ENCODE data around the gene TTC34.

The TTC34 gene

DNA sequence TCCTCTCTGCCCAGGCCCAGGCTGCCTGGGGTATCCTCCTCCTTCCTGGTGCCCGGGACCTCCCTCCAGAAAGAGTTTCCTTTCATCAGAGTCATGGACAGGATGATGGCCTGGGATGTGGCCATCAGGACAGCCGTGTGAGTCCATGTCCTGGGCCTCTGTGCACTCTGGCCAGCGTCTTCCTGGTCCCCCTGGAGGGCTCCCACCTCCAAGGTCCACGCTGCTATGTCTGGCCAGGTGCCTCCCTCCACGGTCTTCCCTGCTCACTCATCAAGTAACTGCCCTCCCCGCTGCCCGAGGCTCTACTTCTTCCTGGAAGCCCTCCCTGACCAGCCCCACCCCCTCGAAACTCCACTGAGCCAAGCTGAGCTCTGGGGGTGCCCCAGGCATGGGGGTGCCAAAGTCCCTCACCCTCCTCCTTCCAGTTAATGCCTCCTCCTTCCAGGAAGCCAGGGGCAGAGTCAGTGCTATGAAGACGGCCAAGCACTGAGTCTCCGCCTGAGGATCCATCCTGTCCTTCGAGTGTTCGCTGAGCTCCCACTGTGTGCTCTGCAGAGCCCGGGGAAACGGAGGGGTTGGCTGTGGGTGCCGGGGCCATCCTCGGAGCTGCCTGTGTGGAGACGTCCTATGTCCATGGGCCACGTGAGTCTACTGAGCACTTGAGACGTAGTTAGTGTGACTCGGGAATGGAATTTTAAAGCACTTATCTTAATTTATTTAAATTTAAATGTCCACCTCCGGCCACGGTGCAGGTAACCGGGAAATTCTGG is 28.5 kb upstream of the TTC34 start:
- H3K36me3 ChIP-seq (ENCODE audit: control insufficient read depth, insufficient read depth, low read length): no peaks in the 10 kb centered on the region
- H3K27me3 ChIP-seq (ENCODE audit: control insufficient read depth, insufficient read depth, low read length, poor library complexity, severe bottlenecking): no peaks in the 10 kb centered on the region
- no peak overlapping the region for H3K4me3 ChIP-seq (ENCODE audit: insufficient read depth, low read depth, low read length)
- no peak overlapping the region for H3K27ac ChIP-seq (ENCODE audit: insufficient read depth, low read depth, low read length, poor library complexity, severe bottlenecking)
- WGBS, 2 experiments: 83 to 86% methylated on average over 23 of the region's 23 CpGs
- H3K4me1 ChIP-seq (ENCODE audit: control insufficient read depth, insufficient read depth, low read length): no peaks in the 10 kb centered on the region
- H3K9me3 ChIP-seq (ENCODE audit: control insufficient read depth, low read length): no peaks in the 10 kb centered on the region

DNA sequence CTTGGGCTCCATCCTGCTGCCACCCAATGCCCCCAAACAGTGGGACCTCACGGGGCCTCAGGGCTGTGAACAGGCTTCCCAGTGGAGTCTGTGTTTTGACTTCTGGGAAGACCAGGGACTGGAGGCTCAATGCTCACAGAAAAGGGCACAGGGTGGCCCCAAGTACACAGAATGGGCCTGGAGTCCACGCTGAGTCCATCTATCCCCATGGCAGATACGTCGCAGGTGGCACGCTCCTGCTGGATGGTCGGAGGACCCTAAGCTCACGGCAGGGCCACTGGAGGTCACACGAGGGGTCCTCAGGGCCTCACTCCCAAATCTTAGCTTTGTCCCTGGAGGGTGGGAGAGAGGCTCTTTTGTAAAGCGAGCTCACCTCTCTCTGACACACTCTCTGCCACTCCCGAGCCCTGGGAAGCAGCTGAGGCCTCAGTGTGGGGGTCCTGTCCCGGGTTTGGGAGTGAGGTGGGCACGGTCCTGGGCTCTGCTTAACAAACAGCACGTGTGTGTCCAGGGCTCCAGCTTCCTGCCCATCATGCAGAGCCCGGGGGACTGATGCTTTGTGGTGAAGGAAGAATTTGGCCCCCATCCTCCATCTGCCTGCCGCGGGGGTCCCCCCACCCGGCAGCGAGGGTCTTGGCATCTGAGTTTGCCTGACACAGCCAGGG is 27.2 kb upstream of the TTC34 start:
- 75 to 78% methylated on average over 18 of the region's 18 CpGs for WGBS, 2 experiments
- Histone ChIP-seq H3K9me3 (ENCODE audit: control insufficient read depth, low read length) (peaks cover 2% of the 10 kb centered on the region), H3K27ac (ENCODE audit: insufficient read depth, low read depth, low read length, poor library complexity, severe bottlenecking) (no peak overlapping the region)

DNA sequence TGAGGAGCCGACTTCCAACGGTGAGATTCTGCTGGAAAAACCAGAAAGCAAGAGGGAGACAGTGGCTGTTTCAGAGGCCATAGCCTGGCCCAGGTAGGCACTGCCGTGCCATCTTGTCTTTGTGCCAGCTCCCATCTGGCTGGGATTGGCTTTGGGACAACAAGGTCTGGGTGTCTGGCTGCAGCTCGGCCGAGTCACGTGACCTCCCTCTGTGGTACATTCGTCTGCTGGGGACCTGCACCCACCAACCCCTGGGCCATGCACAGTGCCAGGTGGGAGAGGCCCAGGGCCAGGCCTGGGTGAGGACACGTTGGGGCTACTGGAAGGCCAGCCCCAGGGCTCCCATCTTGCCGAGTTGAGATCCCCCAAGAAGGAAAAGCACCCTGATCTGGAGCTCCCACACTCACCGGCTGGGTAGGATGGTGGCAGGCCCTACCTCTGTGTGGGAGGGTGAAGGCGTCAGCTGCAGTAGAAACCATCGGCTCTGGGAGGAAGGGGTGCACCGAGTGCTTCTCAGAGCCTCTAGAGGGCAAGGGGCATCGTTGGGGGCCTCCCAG is 25.3 kb upstream of the TTC34 start:
- Histone ChIP-seq H3K27me3 (ENCODE audit: control insufficient read depth, insufficient read depth, low read length, poor library complexity, severe bottlenecking) (no peaks in the 10 kb centered on the region), H3K4me3 (ENCODE audit: insufficient read depth, low read depth, low read length) (no peak overlapping the region), H3K9me3 (ENCODE audit: control insufficient read depth, low read length) (peaks cover 4% of the 10 kb centered on the region), H3K36me3 (ENCODE audit: control insufficient read depth, insufficient read depth, low read length) (no peaks in the 10 kb centered on the region), H3K4me1 (ENCODE audit: control insufficient read depth, insufficient read depth, low read length) (no peaks in the 10 kb centered on the region), H3K27ac (ENCODE audit: insufficient read depth, low read depth, low read length, poor library complexity, severe bottlenecking) (no peak overlapping the region)
- WGBS, 2 experiments: 71 to 73% methylated on average over 14 of the region's 14 CpGs

More for the DNA sequence above, 27.2 kb upstream of the TTC34 start:
- Histone ChIP-seq H3K27me3 (ENCODE audit: control insufficient read depth, insufficient read depth, low read length, poor library complexity, severe bottlenecking) (no peaks in the 10 kb centered on the region), H3K4me3 (ENCODE audit: insufficient read depth, low read depth, low read length) (no peak overlapping the region), H3K36me3 (ENCODE audit: control insufficient read depth, insufficient read depth, low read length) (no peaks in the 10 kb centered on the region), H3K4me1 (ENCODE audit: control insufficient read depth, insufficient read depth, low read length) (no peaks in the 10 kb centered on the region)

DNA sequence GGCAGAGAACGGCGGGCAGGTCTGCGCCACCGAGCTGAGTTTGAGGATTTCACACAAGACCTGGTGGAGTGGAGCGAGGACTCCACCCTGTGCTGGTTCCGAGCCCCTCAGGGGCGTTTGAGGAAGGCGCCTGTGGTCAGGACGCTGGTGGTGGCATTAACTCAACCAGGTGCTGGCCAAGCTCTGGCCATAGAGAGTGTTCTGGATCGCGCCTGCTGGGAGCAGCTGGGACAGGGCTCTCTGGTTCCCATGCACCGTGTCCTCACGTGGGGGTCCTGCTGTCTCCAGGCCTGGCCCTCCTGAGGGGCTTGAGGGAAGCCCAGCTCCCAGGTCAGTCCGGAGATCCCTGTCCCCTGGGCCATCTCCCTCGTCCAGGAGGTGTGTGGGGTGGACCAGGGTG is 24.8 kb upstream of the TTC34 start:
- no peaks in the 10 kb centered on the region for H3K36me3 ChIP-seq (ENCODE audit: control insufficient read depth, insufficient read depth, low read length)
- 81 to 85% methylated on average over 15 of the region's 15 CpGs for WGBS, 2 experiments

GRCh38 chr1:2825487-2826189 is 24.1 kb upstream of the TTC34 start:
- Histone ChIP-seq H3K9me3 (ENCODE audit: control insufficient read depth, low read length) (peaks cover 4% of the 10 kb centered on the region), H3K27ac (ENCODE audit: insufficient read depth, low read depth, low read length, poor library complexity, severe bottlenecking) (no peak overlapping the region), H3K36me3 (ENCODE audit: control insufficient read depth, insufficient read depth, low read length) (no peaks in the 10 kb centered on the region), H3K27me3 (ENCODE audit: control insufficient read depth, insufficient read depth, low read length, poor library complexity, severe bottlenecking) (no peaks in the 10 kb centered on the region), H3K4me3 (ENCODE audit: insufficient read depth, low read depth, low read length) (no peak overlapping the region), H3K4me1 (ENCODE audit: control insufficient read depth, insufficient read depth, low read length) (no peaks in the 10 kb centered on the region)
- WGBS, 2 experiments: 81 to 85% methylated on average over 18 of the region's 18 CpGs

More for the DNA sequence above, 24.8 kb upstream of the TTC34 start:
- H3K9me3 ChIP-seq (ENCODE audit: control insufficient read depth, low read length): peaks cover 4% of the 10 kb centered on the region
- H3K4me3 ChIP-seq (ENCODE audit: insufficient read depth, low read depth, low read length): no peak overlapping the region
- no peaks in the 10 kb centered on the region for H3K27me3 ChIP-seq (ENCODE audit: control insufficient read depth, insufficient read depth, low read length, poor library complexity, severe bottlenecking)
- no peaks in the 10 kb centered on the region for H3K4me1 ChIP-seq (ENCODE audit: control insufficient read depth, insufficient read depth, low read length)
- no peak overlapping the region for H3K27ac ChIP-seq (ENCODE audit: insufficient read depth, low read depth, low read length, poor library complexity, severe bottlenecking)

DNA sequence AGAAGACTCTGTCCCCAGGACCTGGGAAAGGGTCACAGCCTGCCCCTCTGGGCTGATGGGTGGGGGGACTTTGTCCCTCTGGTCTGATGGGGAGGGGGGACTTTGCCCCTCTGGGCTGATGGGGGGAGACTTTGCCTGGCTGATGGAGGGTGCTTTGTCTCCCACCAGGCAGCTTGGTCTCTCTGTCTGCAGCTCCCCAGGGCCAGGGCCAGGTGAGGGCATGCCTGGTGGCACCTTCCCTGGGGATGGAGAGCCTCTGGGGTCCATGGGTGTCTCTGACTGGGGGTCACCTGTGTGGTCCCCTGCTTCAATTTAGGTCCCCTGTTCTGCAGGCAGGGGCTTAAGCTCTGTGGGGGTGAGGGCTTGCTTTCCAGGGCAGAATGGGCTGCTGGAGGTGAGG is 23.5 kb upstream of the TTC34 start:
- Histone ChIP-seq H3K9me3 (ENCODE audit: control insufficient read depth, low read length) (peaks cover 4% of the 10 kb centered on the region), H3K4me3 (ENCODE audit: insufficient read depth, low read depth, low read length) (no peak overlapping the region), H3K4me1 (ENCODE audit: control insufficient read depth, insufficient read depth, low read length) (no peaks in the 10 kb centered on the region), H3K36me3 (ENCODE audit: control insufficient read depth, insufficient read depth, low read length) (no peaks in the 10 kb centered on the region), H3K27ac (ENCODE audit: insufficient read depth, low read depth, low read length, poor library complexity, severe bottlenecking) (no peak overlapping the region), H3K27me3 (ENCODE audit: control insufficient read depth, insufficient read depth, low read length, poor library complexity, severe bottlenecking) (no peaks in the 10 kb centered on the region)

- Histone ChIP-seq H3K27ac (ENCODE audit: insufficient read depth, low read depth, low read length, poor library complexity, severe bottlenecking) (no peak overlapping the region), H3K9me3 (ENCODE audit: control insufficient read depth, low read length) (peaks cover 4% of the 10 kb centered on the region), H3K36me3 (ENCODE audit: control insufficient read depth, insufficient read depth, low read length) (no peaks in the 10 kb centered on the region), H3K4me1 (ENCODE audit: control insufficient read depth, insufficient read depth, low read length) (no peaks in the 10 kb centered on the region), H3K4me3 (ENCODE audit: insufficient read depth, low read depth, low read length) (no peak overlapping the region), H3K27me3 (ENCODE audit: control insufficient read depth, insufficient read depth, low read length, poor library complexity, severe bottlenecking) (no peaks in the 10 kb centered on the region)
- 85% methylated on average over 22 of the region's 22 CpGs for WGBS, 2 experiments
Observed at GRCh38 chr1:2823921-2824610, 22.6 kb upstream of the TTC34 start.

DNA sequence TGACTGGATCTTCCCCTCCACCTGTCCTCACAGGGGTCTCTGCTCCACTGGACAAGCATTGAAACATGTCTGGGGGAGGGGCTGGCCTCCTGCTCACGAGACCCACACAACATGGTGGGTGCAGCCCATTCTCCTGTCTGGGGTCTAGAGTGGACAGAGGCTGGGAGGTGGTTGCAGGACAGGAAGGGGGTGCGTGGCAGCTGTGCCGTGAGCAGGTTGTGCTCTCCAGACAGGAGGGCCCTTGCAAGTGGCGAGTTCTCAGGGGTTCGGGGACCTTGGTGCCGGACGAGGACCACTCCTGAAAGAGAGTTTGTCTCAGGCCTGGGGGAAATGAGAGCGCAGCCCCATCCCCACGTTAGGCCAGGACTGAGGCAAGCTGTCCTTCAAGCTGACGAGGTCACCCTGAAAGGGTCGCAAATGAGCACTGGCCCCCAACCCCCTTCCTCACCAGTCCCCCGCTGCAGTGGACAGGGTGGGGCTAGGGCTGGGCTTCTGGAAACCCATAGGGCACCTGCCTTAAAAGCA is 21.2 kb upstream of the TTC34 start:
- no peaks in the 10 kb centered on the region for H3K27me3 ChIP-seq (ENCODE audit: control insufficient read depth, insufficient read depth, low read length, poor library complexity, severe bottlenecking)
- peaks cover 4% of the 10 kb centered on the region for H3K9me3 ChIP-seq (ENCODE audit: control insufficient read depth, low read length)
- H3K4me3 ChIP-seq (ENCODE audit: insufficient read depth, low read depth, low read length): no peak overlapping the region
- 87 to 89% methylated on average over 12 of the region's 12 CpGs for WGBS, 2 experiments
- H3K4me1 ChIP-seq (ENCODE audit: control insufficient read depth, insufficient read depth, low read length): no peaks in the 10 kb centered on the region
- no peak overlapping the region for H3K27ac ChIP-seq (ENCODE audit: insufficient read depth, low read depth, low read length, poor library complexity, severe bottlenecking)
- H3K36me3 ChIP-seq (ENCODE audit: control insufficient read depth, insufficient read depth, low read length): no peaks in the 10 kb centered on the region

DNA sequence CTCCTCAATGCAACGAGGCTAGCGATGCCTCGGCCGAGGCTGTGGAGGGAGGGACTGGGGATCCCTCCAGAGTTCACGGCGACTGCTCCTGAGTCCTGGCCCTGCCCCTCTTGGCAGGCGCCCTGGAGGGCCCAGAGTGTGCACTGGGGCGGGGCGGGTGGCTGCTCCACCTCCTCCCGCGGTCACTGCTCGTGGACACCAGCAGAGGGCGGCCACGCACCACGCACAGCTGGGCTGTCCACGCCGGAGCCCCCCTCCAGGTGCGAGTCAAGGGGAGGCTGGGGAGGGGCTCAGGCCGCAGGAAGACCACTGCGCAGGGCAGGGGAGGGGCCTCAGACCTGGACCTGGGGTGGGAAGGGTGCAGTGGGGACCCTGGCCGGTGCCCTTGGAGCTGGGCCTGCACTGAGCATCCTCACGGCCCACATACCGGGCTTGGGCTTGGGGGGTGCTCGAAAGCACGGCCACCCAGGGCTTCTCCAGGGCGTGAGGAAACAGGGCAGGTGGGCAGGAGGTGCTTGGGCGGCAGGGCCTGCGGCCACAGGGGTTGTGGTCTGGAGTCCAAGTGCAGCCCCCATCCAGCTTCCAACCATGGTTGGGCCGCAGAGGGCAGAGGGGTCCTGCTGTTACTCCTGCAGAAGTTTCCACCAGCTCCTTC is 20.6 kb upstream of the TTC34 start:
- no peaks in the 10 kb centered on the region for H3K4me1 ChIP-seq (ENCODE audit: control insufficient read depth, insufficient read depth, low read length)
- H3K9me3 ChIP-seq (ENCODE audit: control insufficient read depth, low read length): peaks cover 4% of the 10 kb centered on the region
- no peaks in the 10 kb centered on the region for H3K36me3 ChIP-seq (ENCODE audit: control insufficient read depth, insufficient read depth, low read length)
- 80 to 84% methylated on average over 29 of the region's 29 CpGs for WGBS, 2 experiments
- no peak overlapping the region for H3K4me3 ChIP-seq (ENCODE audit: insufficient read depth, low read depth, low read length)
- no peaks in the 10 kb centered on the region for H3K27me3 ChIP-seq (ENCODE audit: control insufficient read depth, insufficient read depth, low read length, poor library complexity, severe bottlenecking)
- no peak overlapping the region for H3K27ac ChIP-seq (ENCODE audit: insufficient read depth, low read depth, low read length, poor library complexity, severe bottlenecking)
